Right lung (tissue), 5 donors: ENCODE data around the gene BCAS3. TPM values are rescaled to one million over a fixed set of nuclear protein-coding genes. Genes with fewer than 3 reads are reported as not detected.
"Not testable (repeated sequence)": the region's sequence is repeated elsewhere in the genome, so short reads cannot be mapped to it uniquely, and the experiment has no call there.

Experiments used
- DNase-seq, 2 donors: peaks; one replicate each; pipeline ENCODE4 v3.0.0-alpha.2; 2013
- polyA plus RNA-seq, 5 donors: library from polyadenylated mRNA; unstranded; fragments of 120-200 nt; gene quantifications; one replicate each; pipeline versions ENCODE4 v1.2.1 to v1.2.3, GENCODE V29; 2013; ENCODE audit warnings: inconsistent platforms in 1 of 5, low replicate concordance in 1 of 5; ENCODE audit not compliant: insufficient read length in 5 of 5, insufficient read depth in 1 of 5

BCAS3 gene
- polyA plus RNA-seq, 5 donors, result 21.9 to 29.2 (median 27.8) TPM

DNA sequence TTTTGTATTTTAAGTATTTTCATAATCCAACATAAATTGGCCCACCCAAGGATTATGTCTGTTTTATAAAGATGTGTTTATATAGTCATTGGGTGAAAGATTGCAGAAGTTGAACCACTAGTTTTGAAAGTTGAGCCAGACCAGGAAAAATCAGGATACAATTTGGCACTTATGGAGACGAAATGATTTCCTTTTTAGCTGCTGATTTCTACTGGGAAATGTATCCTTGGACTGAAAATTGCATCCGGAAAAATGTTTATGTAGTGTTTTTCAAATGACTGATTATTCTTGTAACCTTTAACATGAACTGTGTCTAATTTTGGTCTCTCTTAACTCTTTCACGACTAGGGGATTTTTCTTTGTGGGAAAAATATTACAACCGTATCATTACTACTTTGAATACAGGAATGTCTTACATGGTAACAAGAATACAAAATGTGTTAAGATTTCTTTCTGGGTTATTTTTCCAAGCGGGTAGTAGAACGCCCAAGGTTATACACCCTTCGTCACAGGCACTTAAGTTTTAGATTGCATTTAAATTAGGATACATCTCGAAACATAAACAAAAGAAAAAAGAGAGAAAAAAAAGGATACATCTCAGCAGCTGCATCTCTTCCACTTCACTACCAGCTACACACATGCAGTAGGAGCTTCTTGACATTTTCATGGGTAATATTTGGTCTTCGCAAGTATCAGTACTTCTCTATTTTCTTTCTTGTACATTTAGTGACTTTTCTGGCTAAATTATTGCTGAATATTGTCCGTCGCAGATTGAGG, 449.0 kb downstream of the BCAS3 start:
- DNase-seq, result peak; percentile 76 to 86

DNA sequence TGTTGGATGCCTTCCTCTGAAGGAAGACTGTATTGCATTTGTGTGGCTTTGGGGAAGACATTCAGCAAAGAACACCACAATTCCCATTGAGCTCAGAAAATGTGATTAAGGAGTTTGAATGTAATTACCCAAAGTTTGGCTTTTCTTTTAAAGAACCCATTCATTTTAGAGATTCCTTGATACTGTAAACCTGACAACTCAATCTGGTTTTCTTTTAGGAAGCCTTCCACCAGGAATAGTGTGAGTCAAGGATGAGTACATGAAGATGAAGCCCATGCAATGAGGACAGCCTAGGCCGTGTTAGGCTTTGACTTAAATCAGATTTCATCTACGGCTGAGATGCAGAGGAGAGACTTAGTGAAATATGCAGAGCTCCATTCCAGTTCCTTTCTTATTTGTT, 450.3 kb downstream of the BCAS3 start:
- no peak for DNase-seq

DNA sequence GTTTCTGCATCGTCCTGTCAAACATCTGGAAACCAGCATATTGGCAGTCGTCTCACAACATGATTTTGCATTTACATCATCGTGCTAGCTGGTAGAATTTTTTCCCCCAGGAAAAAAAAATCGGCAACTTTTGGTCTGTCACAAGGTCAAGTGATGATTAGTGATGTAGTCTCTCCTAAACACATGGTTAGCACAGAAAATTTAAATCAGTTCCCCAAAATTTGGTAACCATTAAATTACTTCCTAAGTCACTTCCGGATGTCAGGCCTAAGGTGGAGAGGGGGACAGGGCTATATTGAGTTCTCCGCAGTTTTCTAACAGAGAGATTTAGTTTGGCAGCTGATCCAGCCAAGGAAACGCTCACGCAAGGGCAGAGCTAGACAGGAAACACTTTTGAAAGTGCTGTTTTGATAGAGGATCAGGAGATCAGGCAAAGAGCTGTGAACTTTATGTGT, 451.0 kb downstream of the BCAS3 start:
- DNase-seq, result no peak

- no peak for DNase-seq
Observed at GRCh38 chr17:61129267-61130254, 451.9 kb downstream of the BCAS3 start.

DNA sequence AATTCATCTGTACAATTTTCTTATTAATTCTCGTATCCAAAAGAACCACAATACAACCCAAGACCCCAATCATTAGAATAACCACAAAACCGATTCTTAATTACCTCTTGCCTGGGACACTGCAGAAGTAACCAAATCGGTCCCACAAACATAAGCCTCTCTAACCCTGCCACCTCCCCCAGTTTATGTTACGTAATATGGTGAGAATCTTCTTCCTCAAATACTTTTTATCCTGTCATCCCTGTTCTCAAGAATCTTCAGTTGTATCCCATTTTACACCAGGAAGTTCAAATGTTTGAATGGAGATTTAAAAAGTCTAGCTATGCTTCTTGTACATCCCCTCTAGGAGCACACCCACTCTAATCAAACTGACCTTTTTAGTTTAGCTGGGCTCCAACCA, 452.7 kb downstream of the BCAS3 start:
- no peak for DNase-seq

DNA sequence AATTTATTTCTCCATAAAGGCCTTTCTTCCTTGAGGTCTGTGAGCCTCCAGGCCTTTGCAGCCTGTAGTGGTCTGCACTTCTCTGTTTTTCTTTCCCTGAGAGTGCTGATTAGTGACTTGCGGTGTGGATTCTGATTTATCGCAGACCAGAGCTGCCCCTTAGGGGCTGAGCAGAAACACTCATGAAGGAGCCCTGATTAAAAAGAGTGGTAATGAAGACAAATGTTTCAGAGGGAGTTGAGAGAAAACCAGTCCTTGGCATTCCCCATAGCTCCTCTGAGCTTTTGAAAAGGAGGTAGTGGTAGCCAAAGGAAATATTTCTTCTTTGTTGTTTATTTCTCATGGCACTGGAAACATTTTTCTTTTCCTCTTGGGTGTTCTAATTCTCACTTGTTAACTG, 453.9 kb downstream of the BCAS3 start:
- no peak for DNase-seq

- no peak for DNase-seq
Observed at GRCh38 chr17:61132524-61132923, 454.9 kb downstream of the BCAS3 start.

DNA sequence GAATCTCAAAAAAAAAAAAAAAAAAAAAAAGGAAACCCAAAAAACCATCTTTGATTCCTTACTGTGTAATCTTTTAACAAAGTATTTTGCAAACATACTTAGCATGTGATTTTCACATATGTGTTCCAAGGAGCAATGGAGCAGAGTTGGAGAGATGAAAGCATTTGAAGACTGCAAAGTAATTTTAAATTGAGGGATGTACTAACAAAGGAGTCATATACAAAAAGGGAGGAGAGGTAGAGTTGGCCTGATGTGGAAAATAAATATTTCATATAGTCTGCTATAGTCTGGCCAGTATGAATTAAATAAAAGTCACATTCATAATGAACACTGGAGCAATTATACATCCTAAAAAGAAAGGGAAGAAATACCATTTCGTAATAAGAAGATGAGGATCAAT, 456.2 kb downstream of the BCAS3 start:
- DNase-seq, result no peak

GRCh38 chr17:61134551-61135235, 457.0 kb downstream of the BCAS3 start:
- DNase-seq, result no peak

DNA sequence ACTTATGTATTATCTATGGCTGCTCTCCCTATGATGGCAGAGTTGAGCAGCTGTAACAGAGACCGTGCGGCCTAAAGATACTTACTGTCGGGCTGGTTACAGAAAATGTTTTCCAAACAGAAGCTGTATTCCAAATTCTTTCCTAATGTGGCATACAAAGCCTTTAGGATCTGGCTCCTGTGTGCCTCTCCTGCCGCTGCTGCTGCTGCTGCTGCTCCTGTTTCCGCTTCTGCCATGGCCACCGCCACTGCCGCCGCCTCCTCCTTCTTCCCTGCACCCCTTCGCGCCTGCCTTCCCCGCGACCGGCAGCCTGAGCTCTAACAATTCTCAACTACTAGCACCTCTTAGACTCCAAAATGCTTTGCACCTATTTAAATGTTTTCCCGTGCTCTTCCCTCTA, 458.1 kb downstream of the BCAS3 start:
- no peak for DNase-seq

- DNase-seq, result no peak
Observed at GRCh38 chr17:61136296-61136695, 458.6 kb downstream of the BCAS3 start.

- no peak for DNase-seq
Observed at GRCh38 chr17:61139219-61139618, 461.6 kb downstream of the BCAS3 start.

DNA sequence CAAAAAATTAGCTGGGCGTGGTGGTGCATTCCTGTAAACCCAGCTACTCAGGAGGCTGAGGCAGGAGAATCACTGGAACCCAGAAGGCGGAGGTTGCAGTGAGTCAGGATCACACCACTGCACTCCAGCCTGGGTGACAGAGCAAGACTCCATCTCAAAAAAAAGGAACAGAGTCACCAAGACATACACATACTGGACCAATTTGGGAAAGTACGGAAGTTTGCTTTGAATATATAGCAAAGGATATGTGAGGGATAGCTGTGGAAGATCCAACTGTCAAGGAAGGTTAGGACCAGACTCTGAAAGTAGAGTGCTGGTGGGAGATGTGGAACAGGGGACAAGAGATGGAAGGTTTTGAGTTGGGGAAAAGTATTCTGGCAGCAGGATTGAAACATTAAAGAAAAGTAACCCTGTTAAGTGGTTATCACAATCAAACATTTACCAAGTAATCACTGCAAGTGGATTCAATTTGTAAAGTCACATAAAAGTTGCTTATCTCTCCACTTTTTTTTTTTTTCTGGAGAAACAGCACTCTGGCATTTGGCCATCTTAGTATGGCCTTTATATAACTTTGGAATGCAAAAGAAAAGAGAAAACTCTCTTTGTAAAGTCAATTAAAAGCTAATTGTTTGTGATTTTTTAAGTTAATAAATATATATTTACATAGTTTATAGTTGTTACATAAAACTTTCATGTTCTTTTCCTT, 462.6 kb downstream of the BCAS3 start:
- no peak for DNase-seq

GRCh38 chr17:61143026-61143425, 465.4 kb downstream of the BCAS3 start:
- DNase-seq, result no peak

GRCh38 chr17:61144137-61144536, 466.5 kb downstream of the BCAS3 start:
- DNase-seq, result no peak

DNA sequence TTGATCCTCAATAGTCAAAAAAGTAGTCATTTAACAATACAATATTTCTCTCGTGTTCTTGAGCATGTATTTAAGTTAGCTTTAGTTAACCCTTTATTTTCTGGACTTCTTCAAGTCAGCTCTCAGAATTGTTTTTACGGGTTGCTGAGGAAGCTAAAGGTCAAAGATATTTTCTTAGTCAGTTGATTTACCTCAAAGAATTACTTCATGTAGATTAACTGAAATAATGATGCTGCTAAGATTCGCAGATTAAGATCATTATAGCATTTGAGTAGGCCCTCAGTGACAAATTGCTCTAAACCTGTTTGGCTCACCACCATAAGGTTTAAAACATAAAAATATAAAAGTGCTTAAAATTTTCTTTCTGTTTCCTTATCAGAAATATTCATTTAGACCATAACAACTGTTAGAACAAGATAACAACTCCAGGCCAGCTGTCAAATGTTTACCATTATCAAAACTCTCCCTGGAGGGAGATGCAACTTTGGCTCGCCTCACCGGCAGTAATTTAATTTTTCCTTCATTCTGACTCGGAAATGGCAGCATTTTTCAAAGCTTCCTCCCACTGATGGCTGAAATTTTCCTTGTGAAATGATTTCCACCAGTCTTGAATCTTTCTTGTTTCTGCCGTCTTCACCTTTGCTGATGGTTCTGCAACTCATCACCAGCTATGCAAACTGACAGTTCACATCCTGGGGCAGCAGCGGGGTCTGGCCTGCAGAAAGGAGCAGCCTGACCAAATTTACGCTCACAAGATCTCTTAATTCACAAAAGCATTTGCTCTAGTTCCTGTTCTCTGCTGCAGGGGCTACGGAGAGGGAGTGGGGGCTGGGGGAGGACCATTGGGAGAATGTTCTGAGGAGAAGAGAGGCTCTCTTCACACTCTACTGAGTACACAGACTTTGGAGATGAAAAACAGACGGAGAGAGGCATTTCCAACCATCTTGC, 467.2 kb downstream of the BCAS3 start:
- no peak for DNase-seq

DNA sequence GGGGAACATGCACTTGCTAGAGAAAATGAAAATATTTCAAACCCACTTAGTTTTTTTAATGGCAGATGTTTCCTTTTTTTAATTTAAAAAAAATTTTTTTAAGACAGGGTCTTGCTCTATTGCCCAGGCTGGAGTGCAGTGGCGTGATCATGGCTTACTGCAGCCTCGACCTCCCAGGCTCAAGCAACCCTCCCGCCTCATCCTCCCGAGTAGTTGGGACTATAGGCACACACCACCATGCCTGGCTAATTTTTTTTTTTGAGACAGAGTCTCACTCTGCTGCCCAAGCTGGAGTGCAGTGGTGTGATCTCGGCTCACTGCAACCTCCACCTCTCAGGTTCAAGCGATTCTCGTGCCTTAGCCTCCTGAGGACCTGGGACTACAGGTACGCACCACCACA, 469.2 kb downstream of the BCAS3 start:
- not testable (repeated sequence) for DNase-seq

DNA sequence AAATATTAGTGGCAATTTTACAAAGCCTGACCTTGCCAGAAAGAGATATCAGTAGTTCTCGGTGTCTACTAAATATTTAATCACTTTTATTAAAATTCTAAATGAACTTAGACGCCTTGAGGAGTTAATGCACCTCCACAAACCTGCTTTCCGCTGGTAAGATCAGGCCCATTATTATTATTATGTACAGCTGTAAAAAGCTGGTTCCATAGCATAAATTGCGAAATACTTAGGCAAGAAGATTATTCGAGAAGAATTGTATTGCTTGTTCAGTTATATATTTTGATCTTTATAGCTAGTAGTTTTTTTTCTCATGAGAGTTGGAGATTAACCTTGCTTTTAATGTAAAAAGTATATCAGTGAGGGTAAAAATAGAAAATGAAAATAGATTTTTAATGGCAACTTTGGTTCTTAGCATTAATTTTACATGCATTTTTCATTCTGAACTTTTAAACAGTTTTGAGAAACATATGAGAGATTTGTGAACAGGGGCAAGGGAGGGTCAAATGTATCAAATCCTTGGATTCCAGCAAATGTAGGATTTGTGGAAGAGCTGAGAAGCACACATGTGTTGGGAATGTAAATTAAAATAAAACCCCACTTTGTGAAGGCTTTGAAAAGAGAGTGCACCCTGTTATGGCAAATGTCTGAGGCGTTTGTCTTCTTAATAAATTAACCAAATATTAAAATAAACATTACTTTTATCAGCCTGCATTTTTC, 471.6 kb downstream of the BCAS3 start:
- DNase-seq, result no peak

DNA sequence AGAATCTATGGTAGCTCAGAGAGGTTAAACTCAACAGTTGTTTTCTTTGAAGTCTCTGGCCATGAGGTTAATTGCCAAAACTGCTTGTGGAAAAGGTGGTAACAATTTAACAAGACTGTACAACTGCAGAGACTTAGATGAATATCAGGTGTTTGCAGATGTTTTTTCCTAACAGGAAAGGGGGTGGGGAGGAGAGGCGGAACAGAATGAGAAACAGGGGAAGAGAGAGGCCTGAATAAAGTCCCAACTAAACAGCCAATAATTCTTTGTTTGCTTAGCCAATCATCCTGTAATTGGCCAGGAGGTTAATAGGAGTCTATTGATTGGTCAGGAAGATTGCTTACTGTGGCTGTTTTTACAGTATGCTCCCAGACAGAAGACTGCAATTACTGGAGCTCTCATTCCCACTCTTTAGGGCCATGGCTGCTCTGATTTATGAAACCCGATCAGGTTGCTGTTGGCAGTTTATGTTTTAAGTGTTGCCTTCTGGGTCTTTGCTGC, 472.3 kb downstream of the BCAS3 start:
- DNase-seq, result no peak
